HepG2 (cell line): ENCODE data around the gene PGPEP1. TPM values are rescaled to one million over a fixed set of nuclear protein-coding genes. Genes with fewer than 3 reads are reported as not detected.
A peak's percentile ranks its signal among the peaks of the same experiment; 100 is the strongest.

Experiments used
- ARNTL ChIP-seq: sonication (generic); formaldehyde crosslinking; IDR thresholded peaks from 2 replicates; pipeline ENCODE4 v1.4.0; 2020; ENCODE audit warnings: mild to moderate bottlenecking, missing genetic modification reagents
- BCL6 ChIP-seq: IDR thresholded peaks from 2 replicates; pipeline ENCODE4 v1.6.1; 2016; ENCODE audit warnings: missing genetic modification reagents, missing compliant biosample characterization
- DR1 ChIP-seq: sonication (generic); formaldehyde crosslinking; IDR thresholded peaks from 2 replicates; pipeline ENCODE4 v1.8.0; 2021; ENCODE audit warnings: mild to moderate bottlenecking, missing genetic modification reagents, inconsistent platforms
- EHMT2 ChIP-seq: fragments of 200-600 bp; sonication (generic); IDR thresholded peaks from 2 replicates; pipeline ENCODE4 v1.7.0; 2017; ENCODE audit warnings: antibody characterized with exemption, low read depth, low read length, borderline replicate concordance
- ESRRA ChIP-seq: sonication (generic); formaldehyde crosslinking; IDR thresholded peaks from 2 replicates; pipeline ENCODE4 v1.5.1; 2020; ENCODE audit warnings: mild to moderate bottlenecking, low read depth, missing genetic modification reagents
- HES4 ChIP-seq: sonication (generic); formaldehyde crosslinking; IDR thresholded peaks from 2 replicates; pipeline ENCODE4 v1.9.0; 2021; ENCODE audit warnings: mild to moderate bottlenecking, missing genetic modification reagents, borderline replicate concordance
- HNF1A ChIP-seq, 2 experiments: sonication (generic) in 1 of 2; formaldehyde crosslinking in 1 of 2; IDR thresholded peaks; 2 replicates each; pipeline versions ENCODE4 v1.4.0 to v1.6.1; 2016 to 2020; ENCODE audit warnings: borderline replicate concordance in 1 of 2, low read depth in 1 of 2, mild to moderate bottlenecking in 1 of 2, missing genetic modification reagents in 1 of 2
- JDP2 ChIP-seq: sonication (generic); formaldehyde crosslinking; IDR thresholded peaks from 2 replicates; pipeline ENCODE4 v1.8.1; 2022; ENCODE audit warnings: missing genetic modification reagents, borderline replicate concordance
- MTA1 ChIP-seq: sonication (generic); formaldehyde crosslinking; IDR thresholded peaks from 2 replicates; pipeline ENCODE4 v1.4.0; 2020; ENCODE audit warnings: missing genetic modification reagents, mild to moderate bottlenecking, borderline replicate concordance
- MYC ChIP-seq: sonication (generic); formaldehyde crosslinking; IDR thresholded peaks from 2 replicates; pipeline ENCODE4 v1.9.0; 2021; ENCODE audit warnings: missing genetic modification reagents, borderline replicate concordance
- POLR2AphosphoS5 ChIP-seq: IDR thresholded peaks from 2 replicates; pipeline ENCODE4 v1.6.1; 2012; ENCODE audit warnings: low read depth, low read length
- POLR2G ChIP-seq: fragments of 200-400 bp; formaldehyde crosslinking; IDR thresholded peaks from 2 replicates; pipeline ENCODE4 v1.6.1; 2018; ENCODE audit warnings: mild to moderate bottlenecking, low read depth, low read length, moderate library complexity
- RORA ChIP-seq: sonication (generic); formaldehyde crosslinking; IDR thresholded peaks from 2 replicates; pipeline ENCODE4 v1.5.0; 2020; ENCODE audit warnings: mild to moderate bottlenecking, missing genetic modification reagents, moderate library complexity
- RXRA ChIP-seq: sonication (generic); formaldehyde crosslinking; IDR thresholded peaks from 2 replicates; pipeline ENCODE4 v1.5.1; 2020; ENCODE audit warnings: missing genetic modification reagents
- SMARCC2 ChIP-seq: fragments of 450-650 bp; IDR thresholded peaks from 2 replicates; pipeline ENCODE4 v1.6.1; 2017; ENCODE audit warnings: antibody characterized with exemption, mild to moderate bottlenecking
- SOX13 ChIP-seq, 3 experiments: fragments of 450-650 bp in 1 of 3; sonication (generic) in 1 of 3; formaldehyde crosslinking in 1 of 3; IDR thresholded peaks in 2 of 3; conservative IDR thresholded peaks in 1 of 3; 2 replicates each; pipeline versions ENCODE4 v1.5.0 to v1.6.1; 2016 to 2020; ENCODE audit warnings: antibody characterized with exemption in 1 of 3, mild to moderate bottlenecking in 1 of 3, missing compliant biosample characterization in 1 of 3, missing genetic modification reagents in 1 of 3, moderate library complexity in 1 of 3
- SPEN ChIP-seq: sonication (generic); formaldehyde crosslinking; IDR thresholded peaks from 2 replicates; pipeline ENCODE4 v1.5.1; 2020; ENCODE audit warnings: low read depth, mild to moderate bottlenecking, missing genetic modification reagents
- STAG1 ChIP-seq: sonication (generic); formaldehyde crosslinking; IDR thresholded peaks from 2 replicates; pipeline ENCODE4 v1.4.0; 2020; ENCODE audit warnings: missing genetic modification reagents
- YEATS2 ChIP-seq: sonication (generic); formaldehyde crosslinking; IDR thresholded peaks from 2 replicates; pipeline ENCODE4 v1.4.0; 2020; ENCODE audit warnings: missing genetic modification reagents, borderline replicate concordance
- ZBTB3 ChIP-seq: sonication (generic); formaldehyde crosslinking; IDR thresholded peaks from 2 replicates; pipeline ENCODE4 v1.4.0; 2020; ENCODE audit warnings: low read depth, mild to moderate bottlenecking, moderate library complexity, missing genetic modification reagents, borderline replicate concordance
- ZFP36 ChIP-seq: fragments of 150-350 bp; IDR thresholded peaks from 2 replicates; pipeline ENCODE4 v1.6.1; 2018; ENCODE audit warnings: borderline replicate concordance, low read length, low read depth; ENCODE audit not compliant: partially characterized antibody
- ZFP36L1 ChIP-seq: sonication (generic); formaldehyde crosslinking; IDR thresholded peaks from 2 replicates; pipeline ENCODE4 v1.8.0; 2022; ENCODE audit warnings: mild to moderate bottlenecking, missing genetic modification reagents, moderate library complexity
- ZNF607 ChIP-seq: sonication (generic); formaldehyde crosslinking; IDR thresholded peaks from 2 replicates; pipeline ENCODE4 v1.5.1; 2020; ENCODE audit warnings: missing genetic modification reagents, mild to moderate bottlenecking, borderline replicate concordance
- ZNF629 ChIP-seq: sonication (generic); formaldehyde crosslinking; conservative IDR thresholded peaks from 2 replicates; pipeline ENCODE4 v1.5.0; 2020; ENCODE audit warnings: missing genetic modification reagents
- ZNF772 ChIP-seq: sonication (generic); formaldehyde crosslinking; IDR thresholded peaks from 2 replicates; pipeline ENCODE4 v1.5.0; 2020; ENCODE audit warnings: mild to moderate bottlenecking, missing genetic modification reagents
- ZNF878 ChIP-seq: sonication (generic); formaldehyde crosslinking; IDR thresholded peaks from 2 replicates; pipeline ENCODE4 v1.8.1; 2023; ENCODE audit warnings: mild to moderate bottlenecking, missing genetic modification reagents, moderate library complexity
- ZSCAN29 ChIP-seq: sonication (generic); formaldehyde crosslinking; conservative IDR thresholded peaks from 2 replicates; pipeline ENCODE4 v1.4.0; 2020; ENCODE audit warnings: mild to moderate bottlenecking, missing genetic modification reagents
- polyA plus RNA-seq, 8 experiments: library from polyadenylated mRNA; depleted of rRNA in 3 of 8; stranded (reverse) in 7 of 8; unstranded in 1 of 8; fragments of >200 nt; fragmentation: Illumina TruSeq in 4 of 8; extraction: Trizol in 4 of 8; gene quantifications; 2 replicates each; pipeline versions ENCODE4 v1.2.1 to v1.2.3, GENCODE V29; 2011 to 2016; ENCODE audit warnings: low read depth in 4 of 8, missing spikeins in 1 of 8, mixed read lengths in 1 of 8; ENCODE audit not compliant: insufficient read depth in 1 of 8
- total RNA-seq, 5 experiments: library from RNA; depleted of rRNA; stranded (reverse); fragments of >200 nt; fragmentation: Illumina TruSeq; extraction: Trizol; gene quantifications; 2 replicates each; pipeline ENCODE4 v1.2.3, GENCODE V29; 2016; ENCODE audit warnings: low read depth in 1 of 5

The PGPEP1 gene
- total and polyA plus RNA-seq, 2 of the 13 experiments (the other 11 are each of a cell fraction or from before 2014, with no cell fraction given) = 53.1 to 56.6 TPM

DNA sequence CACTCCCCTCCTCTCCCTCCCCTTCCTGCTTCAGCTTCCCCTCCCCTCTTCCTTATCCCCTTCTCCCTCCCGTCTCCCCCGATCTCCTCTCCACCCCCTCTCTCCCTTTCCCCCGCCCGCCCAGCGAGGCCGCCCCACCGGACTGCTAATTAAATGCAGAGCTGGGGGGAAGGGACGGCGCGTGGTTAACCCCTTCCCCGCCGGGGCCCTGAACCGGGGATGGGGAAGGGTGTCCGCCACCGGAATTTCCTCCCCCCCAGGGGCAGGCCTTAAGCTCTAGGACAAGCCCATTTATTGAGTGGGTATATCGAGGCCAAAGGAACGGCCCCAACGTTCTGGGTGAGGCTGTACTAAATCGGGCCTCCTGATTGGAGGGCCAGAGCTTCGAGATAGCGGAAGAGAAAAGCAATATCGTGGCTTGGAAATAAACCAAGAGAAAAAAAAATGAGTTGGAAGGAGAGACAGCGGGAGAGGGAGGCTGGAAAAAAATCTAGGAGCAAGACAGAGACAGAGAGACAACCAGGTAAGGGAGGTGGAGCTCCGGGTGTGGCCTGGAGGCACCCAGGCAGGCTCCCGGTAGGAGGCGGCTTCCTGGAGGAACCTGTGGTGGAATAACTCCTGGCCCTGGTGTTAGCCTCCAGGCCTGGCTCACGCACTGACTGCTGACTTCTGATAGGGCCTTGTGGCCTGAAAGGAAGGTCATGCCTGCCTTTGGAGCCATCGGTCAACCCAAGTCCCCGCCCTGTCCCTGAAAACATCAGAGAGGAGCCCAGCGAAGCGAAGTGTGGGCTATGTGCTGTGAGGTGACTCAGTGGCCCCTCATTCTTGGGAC, 47.4 kb upstream of the PGPEP1 start (continued):
- no peak for TF ChIP-seq SMARCC2
- TF ChIP-seq YEATS2 (CRISPR knock-in tag) = no peak
- no peak for TF ChIP-seq RORA
- 0 out of 2 replicates have a peak, but pooled peaks have one; percentile 34 for TF ChIP-seq SPEN (CRISPR knock-in tag)
- 0 out of 2 replicates have a peak, but pooled peaks have one; percentile 20 for TF ChIP-seq MYC (CRISPR knock-in tag)
- no peak for TF ChIP-seq STAG1 (CRISPR knock-in tag)
- no peak for TF ChIP-seq JDP2
- TF ChIP-seq HES4 (CRISPR knock-in tag) = no peak
- no peak for TF ChIP-seq ZBTB3
- no peak for TF ChIP-seq ZNF607 (CRISPR knock-in tag)
- TF ChIP-seq HNF1A (IDR thresholded peaks at IDR 0.05; ENCODE audit: low read depth) = no peak
- TF ChIP-seq HNF1A (CRISPR knock-in tag; IDR thresholded peaks at IDR 0.05; ENCODE audit: borderline replicate concordance) = no peak
- peak; percentile 93 for TF ChIP-seq ZNF629 (CRISPR knock-in tag)
- TF ChIP-seq ZSCAN29 = peak; percentile 46; the same call in 1 of the 2 replicates
- TF ChIP-seq ESRRA (CRISPR knock-in tag) = no peak
- no peak for TF ChIP-seq ZFP36L1 (CRISPR knock-in tag)
- TF ChIP-seq ZFP36 = peak; percentile 96
- no peak for TF ChIP-seq POLR2G
- TF ChIP-seq POLR2AphosphoS5 = no peak
- TF ChIP-seq EHMT2 = no peak
- no peak for TF ChIP-seq ZNF878 (CRISPR knock-in tag)
- no peak for TF ChIP-seq SOX13 (IDR thresholded peaks at IDR 0.05)
- no peak for TF ChIP-seq SOX13 (CRISPR knock-in tag; conservative IDR thresholded peaks at IDR 0.05 in 1 of 2, IDR thresholded peaks at IDR 0.05 in 1 of 2)
- no peak for TF ChIP-seq MTA1 (CRISPR knock-in tag)
- no peak for TF ChIP-seq BCL6 (CRISPR knock-in tag)
- no peak for TF ChIP-seq ARNTL (CRISPR knock-in tag)
- 0 out of 2 replicates have a peak, but pooled peaks have one; percentile 39 for TF ChIP-seq ZNF772 (CRISPR knock-in tag)
- peak; percentile 12; the same call in 1 of the 2 replicates for TF ChIP-seq RXRA (CRISPR knock-in tag)
- no peak for TF ChIP-seq DR1 (CRISPR knock-in tag)
